HG02840 (cell line): Measurements from ENCODE around the gene GPR137.

Experiments used
- ATAC-seq: cut with Tn5 transposase; IDR thresholded peaks from one replicate; pipeline ENCODE4 v1.9.1; 2021; ENCODE audit warnings: mild to moderate bottlenecking, moderate library complexity, moderate number of reproducible peaks; ENCODE audit not compliant: unreplicated experiment, low FRiP score

GPR137 gene

GRCh38 chr11:64337538-64338249, 52.0 kb downstream of the GPR137 start:
- ATAC-seq = no peak

- no peak for ATAC-seq
Observed at GRCh38 chr11:64338716-64339115, 53.1 kb downstream of the GPR137 start.
